IMR-90 (cell line): ENCODE data around the gene SLAMF8. TPM values are rescaled to one million over a fixed set of nuclear protein-coding genes. Genes with fewer than 3 reads are reported as not detected.

Experiments used
- ATAC-seq: fragments of 200-7000 bp; cut with Tn5 transposase; 2 replicates; pipeline ENCODE4 v1.9.1; 2020; ENCODE audit warnings: low read depth, mild to moderate bottlenecking, moderate library complexity
- BruUV-seq: library from RNA; stranded (reverse); fragments of 400-500 nt; replicated peaks from 2 replicates; lab custom pipeline; 2021; lab: Mats Ljungman, UMichigan
- CTCF ChIA-PET: fragments of 300-600 bp; formaldehyde crosslinking; extraction: SDS; loops from one replicate; lab custom pipeline; 2021; ENCODE audit warnings: antibody characterized with exemption; lab: Yijun Ruan, JAX
- POLR2A ChIA-PET: fragments of 300-600 bp; sonication (Branson Sonifier 250); formaldehyde crosslinking; loops from one replicate; lab custom pipeline; 2022; ENCODE audit warnings: antibody characterized with exemption; ENCODE audit not compliant: unreplicated experiment; lab: Charles Lee
- DNase-seq: peaks from one replicate; pipeline ENCODE4 v3.0.0; 2013
- H2AFZ ChIP-seq: replicated peaks from 2 replicates; pipeline ENCODE3; 2013; ENCODE audit warnings: low read length, mild to moderate bottlenecking; ENCODE audit not compliant: poor library complexity
- H2AK5ac ChIP-seq: 2 replicates; pipeline ENCODE4 v1.6.1; 2013; ENCODE audit warnings: low read depth, low read length, inconsistent platforms
- H2AK9ac ChIP-seq: replicated peaks from 2 replicates; pipeline ENCODE3; 2013; ENCODE audit warnings: mild to moderate bottlenecking, low read depth, low read length, moderate library complexity; ENCODE audit not compliant: poor library complexity
- H2BK120ac ChIP-seq: 2 replicates; pipeline ENCODE4 v1.6.1; 2013; ENCODE audit warnings: low read depth, low read length, inconsistent platforms
- H2BK15ac ChIP-seq: 3 replicates; pipeline ENCODE4 v1.6.1; 2013; ENCODE audit warnings: low read depth, low read length, inconsistent platforms
- H2BK20ac ChIP-seq: 2 replicates; pipeline ENCODE4 v1.6.1; 2013; ENCODE audit warnings: low read depth, mild to moderate bottlenecking, inconsistent platforms, low read length, moderate library complexity
- H2BK5ac ChIP-seq: 2 replicates; pipeline ENCODE4 v1.6.1; 2013; ENCODE audit warnings: mild to moderate bottlenecking, low read depth, low read length, inconsistent platforms; ENCODE audit not compliant: poor library complexity, severe bottlenecking
- H3K14ac ChIP-seq: replicated peaks from 2 replicates; pipeline ENCODE4 v1.6.1; 2013; ENCODE audit warnings: low read depth, low read length, inconsistent platforms
- H3K18ac ChIP-seq: 2 replicates; pipeline ENCODE4 v1.6.1; 2013; ENCODE audit warnings: low read depth, low read length, control low read depth
- H3K23ac ChIP-seq: 2 replicates; pipeline ENCODE4 v1.6.1; 2013; ENCODE audit warnings: low read depth, low read length, inconsistent platforms
- H3K27ac ChIP-seq: 2 replicates; pipeline ENCODE4 v1.5.1; 2013; ENCODE audit warnings: mild to moderate bottlenecking, control low read depth, low read length; ENCODE audit not compliant: insufficient read depth
- H3K27me3 ChIP-seq: 2 replicates; pipeline ENCODE4 v1.6.1; 2013; ENCODE audit warnings: low read length; ENCODE audit not compliant: control insufficient read depth, insufficient read depth
- H3K36me3 ChIP-seq: 2 replicates; pipeline ENCODE4 v1.6.1; 2013; ENCODE audit warnings: low read length, mixed read lengths; ENCODE audit not compliant: control insufficient read depth, insufficient read depth
- H3K4ac ChIP-seq: 2 replicates; pipeline ENCODE4 v1.6.1; 2013; ENCODE audit warnings: low read depth, low read length, inconsistent platforms
- H3K4me1 ChIP-seq: 2 replicates; pipeline ENCODE4 v1.6.1; 2013; ENCODE audit warnings: low read length, mixed read lengths; ENCODE audit not compliant: control insufficient read depth, insufficient read depth
- H3K4me2 ChIP-seq: 2 replicates; pipeline ENCODE4 v1.6.1; 2013; ENCODE audit warnings: low read depth, mild to moderate bottlenecking, control low read depth, low read length, moderate library complexity
- H3K4me3 ChIP-seq: 2 replicates; pipeline ENCODE4 v1.5.1; 2013; ENCODE audit warnings: low read depth, mild to moderate bottlenecking, control low read depth, low read length, moderate library complexity; ENCODE audit not compliant: insufficient read depth
- H3K56ac ChIP-seq: 2 replicates; pipeline ENCODE4 v1.6.1; 2013; ENCODE audit warnings: low read length, inconsistent platforms; ENCODE audit not compliant: insufficient read depth; ENCODE audit errors: extremely low read depth
- H3K79me1 ChIP-seq, 2 experiments: 2 replicates each; pipeline ENCODE4 v1.6.1; 2013; ENCODE audit warnings: low read length in 2 of 2, inconsistent platforms in 1 of 2, low read depth in 1 of 2
- H3K9ac ChIP-seq: 2 replicates; pipeline ENCODE4 v1.6.1; 2013; ENCODE audit warnings: low read depth, low read length, control low read depth
- H3K9me1 ChIP-seq: 2 replicates; pipeline ENCODE4 v1.6.1; 2013; ENCODE audit warnings: low read length, inconsistent platforms; ENCODE audit not compliant: insufficient read depth
- H3K9me3 ChIP-seq: 2 replicates; pipeline ENCODE4 v1.6.1; 2013; ENCODE audit warnings: low read length; ENCODE audit not compliant: control insufficient read depth, insufficient read depth
- H4K20me1 ChIP-seq: 2 replicates; pipeline ENCODE4 v1.6.1; 2013; ENCODE audit warnings: low read length, inconsistent platforms; ENCODE audit not compliant: insufficient read depth
- H4K5ac ChIP-seq: 2 replicates; pipeline ENCODE4 v1.6.1; 2013; ENCODE audit warnings: mild to moderate bottlenecking, low read depth, low read length, control low read depth
- H4K8ac ChIP-seq, 2 experiments: 2 replicates each; pipeline ENCODE4 v1.6.1; 2013; ENCODE audit warnings: low read depth in 2 of 2, low read length in 2 of 2, control low read depth in 1 of 2, inconsistent platforms in 1 of 2
- H4K91ac ChIP-seq: 2 replicates; pipeline ENCODE4 v1.6.1; 2013; ENCODE audit warnings: low read depth, low read length, inconsistent platforms; ENCODE audit not compliant: insufficient read depth
- BHLHE40 ChIP-seq: fragments of 150-350 bp; IDR thresholded peaks from 2 replicates; pipeline ENCODE4 v1.6.1; 2016; ENCODE audit warnings: mild to moderate bottlenecking, low read depth, low read length
- CEBPB ChIP-seq: IDR thresholded peaks from 2 replicates; pipeline ENCODE4 v1.6.1; 2012; ENCODE audit warnings: low read depth, low read length, improper control_type of control experiment
- CHD1 ChIP-seq: IDR thresholded peaks from 2 replicates; pipeline ENCODE4 v1.6.1; 2012; ENCODE audit warnings: low read depth, low read length, improper control_type of control experiment
- MAFK ChIP-seq: IDR thresholded peaks from 2 replicates; pipeline ENCODE4 v1.6.1; 2012; ENCODE audit warnings: low read depth, low read length, improper control_type of control experiment
- MXI1 ChIP-seq: IDR thresholded peaks from 2 replicates; pipeline ENCODE4 v1.6.1; 2012; ENCODE audit warnings: low read depth, mild to moderate bottlenecking, low read length, moderate library complexity, borderline replicate concordance
- NFE2L2 ChIP-seq: fragments of 150-350 bp; IDR thresholded peaks from 2 replicates; pipeline ENCODE4 v1.6.1; 2016; ENCODE audit warnings: low read depth, mild to moderate bottlenecking, low read length
- POLR2A ChIP-seq: IDR thresholded peaks from 2 replicates; pipeline ENCODE4 v1.6.1; 2012; ENCODE audit warnings: mild to moderate bottlenecking, low read depth, low read length
- RAD21 ChIP-seq: IDR thresholded peaks from 2 replicates; pipeline ENCODE4 v1.6.1; 2012; ENCODE audit warnings: low read length, improper control_type of control experiment
- RCOR1 ChIP-seq: IDR thresholded peaks from 2 replicates; pipeline ENCODE4 v1.6.1; 2012; ENCODE audit warnings: mild to moderate bottlenecking, low read length, improper control_type of control experiment; ENCODE audit not compliant: insufficient replicate concordance
- RFX5 ChIP-seq: IDR thresholded peaks from 2 replicates; pipeline ENCODE4 v1.8.0; 2012; ENCODE audit warnings: low read depth, mild to moderate bottlenecking, low read length, moderate library complexity
- SMC3 ChIP-seq: fragments of 150-350 bp; IDR thresholded peaks from 2 replicates; pipeline ENCODE4 v1.6.1; 2016; ENCODE audit warnings: low read depth, mild to moderate bottlenecking, antibody characterized with exemption, low read length, moderate library complexity
- WGBS, 2 experiments: methylation state at CpG; one replicate each; pipeline versions ENCODE4 v1.1.5 to v1.1.7; 2013; ENCODE audit warnings: missing lambda C conversion rate in 2 of 2; ENCODE audit not compliant: insufficient read length in 1 of 2; ENCODE audit errors: extremely low coverage in 2 of 2; 5-methylcytosine and 5-hydroxymethylcytosine counted together
- dilution Hi-C: fragments of 300-500 bp; cut with HindIII; formaldehyde crosslinking; loops from one replicate; pipeline ENCODE4 v1.14.3; 2018; ENCODE audit warnings: low sequenced_read_pairs; ENCODE audit not compliant: unreplicated experiment
- in situ Hi-C: fragments of 300-500 bp; cut with MboI; formaldehyde crosslinking; loops from 3 replicates; pipeline ENCODE4 v1.14.3; 2019; ENCODE audit warnings: low sequenced_read_pairs, inconsistent platforms, mixed read lengths
- intact Hi-C: fragments of 100-400 bp; cut with micrococcal nuclease; formaldehyde crosslinking; loops from 2 replicates; pipeline ENCODE4 v1.10.0; 2022
- polyA plus RNA-seq, 3 experiments: library from polyadenylated mRNA; depleted of rRNA; stranded (reverse); fragments of >200 nt; gene quantifications; 2 replicates each; pipeline ENCODE4 v1.2.3, GENCODE V29; 2012; ENCODE audit warnings: low replicate concordance in 1 of 3
- total RNA-seq: library from RNA; depleted of rRNA; stranded (reverse); fragments of >200 nt; gene quantifications from 2 replicates; pipeline ENCODE4 v1.2.3, GENCODE V29; 2012
- TF ChIP-seq, protein P1 (sequence below): conservative IDR thresholded peaks from 2 replicates; pipeline ENCODE4 v1.5.1; 2012; ENCODE audit warnings: mild to moderate bottlenecking, low read depth, low read length, improper control_type of control experiment
- TF ChIP-seq, protein P2 (sequence below): fragments of 150-350 bp; IDR thresholded peaks from 2 replicates; pipeline ENCODE4 v1.6.1; 2017; ENCODE audit warnings: mild to moderate bottlenecking, antibody characterized with exemption, low read length, low read depth
- TF ChIP-seq, protein P3 (sequence below): fragments of 150-350 bp; IDR thresholded peaks from 2 replicates; pipeline ENCODE4 v1.6.1; 2016; ENCODE audit warnings: low read depth, mild to moderate bottlenecking, low read length, moderate library complexity, borderline replicate concordance

SLAMF8 gene
- total and polyA plus RNA-seq, 2 of the 4 experiments (the other 2 are of a cell fraction): 0.07 TPM; not detected in 1

DNA sequence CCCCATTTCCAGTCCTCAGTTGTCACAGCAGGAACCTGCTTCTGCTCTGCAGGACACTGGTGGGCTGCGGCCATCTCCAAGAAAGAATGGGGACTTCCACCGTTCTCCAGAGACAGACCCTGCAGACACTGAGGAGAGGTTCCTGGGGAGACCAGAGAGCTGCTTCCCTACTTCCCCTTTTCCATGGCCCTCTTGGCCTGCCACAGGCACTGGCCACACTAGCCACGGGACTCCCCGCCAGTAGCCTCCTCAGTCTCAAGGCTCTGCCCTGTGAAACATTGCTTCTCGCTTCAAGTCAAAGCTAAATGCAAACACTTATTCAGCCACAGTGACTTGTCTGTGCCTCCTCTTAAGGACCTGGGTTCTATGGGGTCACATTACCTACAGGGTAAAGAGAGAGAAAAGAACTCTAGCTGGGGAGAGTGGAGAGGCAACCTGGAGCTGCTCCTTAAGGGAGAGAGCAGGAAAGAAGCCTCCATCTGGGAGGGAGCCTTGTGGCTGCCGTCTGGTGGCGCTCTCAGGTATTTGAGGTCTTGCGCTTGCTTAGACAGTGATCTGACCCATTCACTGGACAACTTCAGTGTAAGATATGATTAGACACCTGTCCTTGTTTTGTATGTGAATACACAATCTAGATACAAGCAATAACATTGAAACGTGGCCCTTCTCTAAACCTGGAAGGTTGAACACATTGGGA, 5.4 kb upstream of the SLAMF8 start (continued):
- TF ChIP-seq CHD1: no peak

DNA sequence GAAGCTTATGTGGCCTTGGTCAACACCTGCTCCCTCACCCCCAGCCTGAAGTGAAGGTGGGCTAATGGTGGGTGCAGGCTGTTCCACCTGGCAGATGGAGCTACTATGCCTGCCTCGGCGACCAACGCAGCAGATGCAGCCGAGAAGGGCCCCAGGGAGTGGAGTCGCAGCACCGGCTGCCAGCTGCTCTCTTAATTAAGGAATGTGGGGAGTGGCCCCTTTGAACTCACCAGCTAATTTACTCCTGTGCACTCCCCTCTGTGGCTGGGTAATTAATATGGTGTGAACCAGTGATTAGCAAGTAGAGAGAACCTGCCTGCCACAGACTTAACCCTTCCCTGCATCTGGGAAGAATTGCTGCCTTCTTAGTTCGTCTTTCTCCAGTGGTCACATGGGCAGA, 3.3 kb upstream of the SLAMF8 start:
- CTCF ChIA-PET: no interaction called here
- H3K79me1 ChIP-seq: no peaks in the 10 kb centered on the region
- POLR2A ChIA-PET: no interaction called here
- H3K4ac ChIP-seq: no peak overlapping the region
- intact Hi-C loops: loop anchor here (5.0 kb wide), 1 partner anchor 41 kb away; the partner anchor contains the start of gene DUSP23
- H3K9me1 ChIP-seq: 0 out of 2 replicates have a peak, but pooled peaks cover 3% of the 10 kb centered on the region
- H3K4me1 ChIP-seq: no peaks in the 10 kb centered on the region
- no peak overlapping the region for H4K8ac ChIP-seq
- no peak overlapping the region for H2BK5ac ChIP-seq
- no peak overlapping the region for H3K4me3 ChIP-seq
- H2AFZ ChIP-seq: no peak overlapping the region
- no peak overlapping the region for H3K27ac ChIP-seq
- no peak overlapping the region for H2BK15ac ChIP-seq
- H2AK5ac ChIP-seq: no peak overlapping the region
- H4K5ac ChIP-seq: no peak overlapping the region
- no CpG with 5 or more reads among the region's 7 CpGs for WGBS, 2 experiments
- H3K14ac ChIP-seq: no peak overlapping the region
- H4K20me1 ChIP-seq: no peaks in the 10 kb centered on the region
- no peak overlapping the region for H3K4me2 ChIP-seq
- no peak overlapping the region for H2AK9ac ChIP-seq
- no peak overlapping the region for H3K18ac ChIP-seq
- H3K9ac ChIP-seq: no peak overlapping the region
- H3K36me3 ChIP-seq: no peaks in the 10 kb centered on the region
- in situ Hi-C loops: no loop called here
- H3K27me3 ChIP-seq: peaks cover 31% of the 10 kb centered on the region
- H2BK20ac ChIP-seq: no peak overlapping the region
- H3K56ac ChIP-seq: no peak overlapping the region
- dilution Hi-C loops: no loop called here
- H2BK120ac ChIP-seq: no peak overlapping the region
- DNase-seq (no peak), ATAC-seq (no peak)
- no peak overlapping the region for H4K91ac ChIP-seq
- no TSS peak for BruUV-seq
- H3K23ac ChIP-seq: no peak overlapping the region
- no peaks in the 10 kb centered on the region for H3K9me3 ChIP-seq
- TF ChIP-seq, protein P1, sequence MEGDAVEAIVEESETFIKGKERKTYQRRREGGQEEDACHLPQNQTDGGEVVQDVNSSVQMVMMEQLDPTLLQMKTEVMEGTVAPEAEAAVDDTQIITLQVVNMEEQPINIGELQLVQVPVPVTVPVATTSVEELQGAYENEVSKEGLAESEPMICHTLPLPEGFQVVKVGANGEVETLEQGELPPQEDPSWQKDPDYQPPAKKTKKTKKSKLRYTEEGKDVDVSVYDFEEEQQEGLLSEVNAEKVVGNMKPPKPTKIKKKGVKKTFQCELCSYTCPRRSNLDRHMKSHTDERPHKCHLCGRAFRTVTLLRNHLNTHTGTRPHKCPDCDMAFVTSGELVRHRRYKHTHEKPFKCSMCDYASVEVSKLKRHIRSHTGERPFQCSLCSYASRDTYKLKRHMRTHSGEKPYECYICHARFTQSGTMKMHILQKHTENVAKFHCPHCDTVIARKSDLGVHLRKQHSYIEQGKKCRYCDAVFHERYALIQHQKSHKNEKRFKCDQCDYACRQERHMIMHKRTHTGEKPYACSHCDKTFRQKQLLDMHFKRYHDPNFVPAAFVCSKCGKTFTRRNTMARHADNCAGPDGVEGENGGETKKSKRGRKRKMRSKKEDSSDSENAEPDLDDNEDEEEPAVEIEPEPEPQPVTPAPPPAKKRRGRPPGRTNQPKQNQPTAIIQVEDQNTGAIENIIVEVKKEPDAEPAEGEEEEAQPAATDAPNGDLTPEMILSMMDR: no peak
- no peak for TF ChIP-seq BHLHE40
- TF ChIP-seq POLR2A: no peak
- TF ChIP-seq RCOR1: no peak
- no peak for TF ChIP-seq CEBPB
- TF ChIP-seq, protein P2, sequence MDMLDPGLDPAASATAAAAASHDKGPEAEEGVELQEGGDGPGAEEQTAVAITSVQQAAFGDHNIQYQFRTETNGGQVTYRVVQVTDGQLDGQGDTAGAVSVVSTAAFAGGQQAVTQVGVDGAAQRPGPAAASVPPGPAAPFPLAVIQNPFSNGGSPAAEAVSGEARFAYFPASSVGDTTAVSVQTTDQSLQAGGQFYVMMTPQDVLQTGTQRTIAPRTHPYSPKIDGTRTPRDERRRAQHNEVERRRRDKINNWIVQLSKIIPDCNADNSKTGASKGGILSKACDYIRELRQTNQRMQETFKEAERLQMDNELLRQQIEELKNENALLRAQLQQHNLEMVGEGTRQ: no peak
- TF ChIP-seq RAD21: no peak
- no peak for TF ChIP-seq NFE2L2
- no peak for TF ChIP-seq MXI1
- TF ChIP-seq, protein P3, sequence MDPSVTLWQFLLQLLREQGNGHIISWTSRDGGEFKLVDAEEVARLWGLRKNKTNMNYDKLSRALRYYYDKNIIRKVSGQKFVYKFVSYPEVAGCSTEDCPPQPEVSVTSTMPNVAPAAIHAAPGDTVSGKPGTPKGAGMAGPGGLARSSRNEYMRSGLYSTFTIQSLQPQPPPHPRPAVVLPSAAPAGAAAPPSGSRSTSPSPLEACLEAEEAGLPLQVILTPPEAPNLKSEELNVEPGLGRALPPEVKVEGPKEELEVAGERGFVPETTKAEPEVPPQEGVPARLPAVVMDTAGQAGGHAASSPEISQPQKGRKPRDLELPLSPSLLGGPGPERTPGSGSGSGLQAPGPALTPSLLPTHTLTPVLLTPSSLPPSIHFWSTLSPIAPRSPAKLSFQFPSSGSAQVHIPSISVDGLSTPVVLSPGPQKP: no peak
- no peak for TF ChIP-seq CHD1
- TF ChIP-seq MAFK: no peak
- TF ChIP-seq RFX5: no peak
- no peak for TF ChIP-seq SMC3
